T-helper 2 cell treated with Interferon-gamma antibody and Interleukin-4, amounts not matched to agents 5 μg/mL and 100 μg/mL, for 36 hours (primary cell): Measurements from ENCODE around the gene SYNGR4.

Experiments used
- DNase-seq: peaks from one replicate; pipeline ENCODE4 v3.0.0; 2021; ENCODE audit warnings: low spot score
- H3K27ac Mint-ChIP-seq: one replicate; pipeline ENCODE4 v1.8.0; 2021; ENCODE audit warnings: mild to moderate bottlenecking, mixed read lengths
- H3K27me3 Mint-ChIP-seq: one replicate; pipeline ENCODE4 v1.8.0; 2021; ENCODE audit warnings: low read depth, mixed read lengths
- H3K36me3 Mint-ChIP-seq: one replicate; pipeline ENCODE4 v1.8.0; 2021; ENCODE audit warnings: low read depth, mixed read lengths
- H3K4me1 Mint-ChIP-seq: one replicate; pipeline ENCODE4 v1.8.0; 2021; ENCODE audit warnings: low read depth, mixed read lengths
- H3K4me3 Mint-ChIP-seq: one replicate; pipeline ENCODE4 v1.8.0; 2022; ENCODE audit warnings: mild to moderate bottlenecking, moderate library complexity, mixed read lengths
- H3K9me3 Mint-ChIP-seq: one replicate; pipeline ENCODE4 v1.8.0; 2021; ENCODE audit warnings: mixed read lengths

Gene SYNGR4

DNA sequence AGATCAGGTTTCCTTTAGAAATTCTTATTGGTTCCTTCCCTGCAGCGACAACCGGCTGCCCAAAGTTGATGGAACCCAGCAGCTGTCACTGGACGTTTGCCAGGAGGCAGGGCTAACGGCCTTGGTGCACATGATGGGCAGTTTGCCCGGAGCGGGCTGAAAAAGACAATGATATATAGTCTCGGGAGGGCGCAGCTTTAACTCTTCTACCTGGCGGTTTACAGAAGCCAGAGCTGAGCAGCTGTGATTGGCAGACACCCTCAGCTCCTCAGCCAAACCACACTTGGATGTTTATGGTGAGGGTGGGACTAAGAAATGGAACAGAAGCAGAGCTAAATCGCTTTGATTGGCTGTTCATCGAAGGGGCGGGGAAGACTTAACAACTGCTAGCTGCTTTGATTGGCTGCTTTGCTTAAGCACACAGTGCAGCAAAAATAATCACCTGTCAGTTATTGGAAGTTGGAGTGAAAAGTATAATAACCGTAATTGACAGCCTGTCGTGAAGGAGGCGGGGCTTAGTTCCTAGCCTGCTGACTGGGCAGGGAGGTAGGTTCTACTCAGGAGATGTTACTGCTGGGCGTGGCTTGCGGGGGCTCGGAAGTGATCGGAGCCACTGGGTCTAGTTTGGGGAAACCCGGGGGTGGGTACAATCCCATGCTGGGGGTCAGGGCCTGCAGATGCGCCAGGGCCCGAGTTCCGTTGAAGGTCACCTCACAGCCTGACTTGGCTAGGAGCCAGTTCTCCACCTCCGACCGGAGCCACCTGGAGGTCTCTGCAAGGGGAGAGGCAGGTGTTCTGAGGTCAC is 31.3 kb upstream of the SYNGR4 start:
- Mint-ChIP-seq H3K36me3 (peaks cover 41% of the 10 kb centered on the region), H3K27me3 (no peaks in the 10 kb centered on the region), H3K4me1 (peaks cover 47% of the 10 kb centered on the region), H3K27ac (peak overlapping the region; percentile 94), H3K9me3 (peaks cover 3% of the 10 kb centered on the region), H3K4me3 (peak overlapping the region; percentile 92)
- peak; percentile 91 for DNase-seq

DNA sequence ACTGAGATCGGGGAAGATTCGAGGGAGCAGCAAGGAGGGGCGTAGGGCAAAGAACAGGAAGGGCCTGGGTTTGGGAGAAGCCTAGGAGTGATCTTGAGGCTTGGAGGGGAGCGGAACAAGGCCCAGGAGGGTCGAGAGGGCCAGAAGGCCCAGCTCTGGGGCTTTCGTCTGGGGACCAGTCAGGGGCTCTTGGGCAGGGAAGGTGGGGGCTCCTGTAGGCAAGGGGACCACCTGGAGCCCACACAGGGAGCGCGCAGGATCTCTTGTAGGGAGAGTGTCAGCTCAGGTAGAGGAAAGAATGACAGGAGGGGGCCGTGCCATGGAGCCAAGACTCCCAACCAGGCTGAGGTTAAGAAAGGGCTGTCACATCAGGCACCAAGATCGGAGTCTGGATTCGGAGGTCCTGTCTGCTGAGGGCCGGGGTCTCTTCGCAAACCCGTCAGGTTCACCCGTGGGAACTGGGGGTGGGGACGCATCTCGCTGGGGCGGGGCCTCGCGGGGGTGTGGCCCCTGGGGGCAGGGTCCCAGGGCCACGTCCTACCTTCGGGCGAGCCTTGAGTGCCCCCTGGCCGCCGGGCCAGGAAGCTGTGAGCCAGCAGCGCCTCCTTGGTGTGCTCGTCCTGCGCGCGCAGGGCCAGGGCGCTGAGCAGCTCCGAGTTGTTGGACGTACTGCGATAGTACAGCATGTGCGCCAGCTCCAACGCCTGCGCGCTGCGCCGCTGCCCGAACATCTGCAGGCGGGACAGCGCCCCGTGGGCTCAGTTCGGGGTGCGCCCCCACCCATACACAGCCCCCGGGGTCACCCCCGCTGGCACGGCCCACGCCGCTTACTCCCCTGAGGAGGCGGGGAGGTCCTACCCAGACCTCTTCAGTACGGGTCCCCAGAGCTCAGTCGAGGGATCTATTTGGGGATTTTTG is 30.4 kb upstream of the SYNGR4 start:
- Mint-ChIP-seq H3K4me3 (peak overlapping the region; percentile 92), H3K4me1 (peaks cover 44% of the 10 kb centered on the region)

DNA sequence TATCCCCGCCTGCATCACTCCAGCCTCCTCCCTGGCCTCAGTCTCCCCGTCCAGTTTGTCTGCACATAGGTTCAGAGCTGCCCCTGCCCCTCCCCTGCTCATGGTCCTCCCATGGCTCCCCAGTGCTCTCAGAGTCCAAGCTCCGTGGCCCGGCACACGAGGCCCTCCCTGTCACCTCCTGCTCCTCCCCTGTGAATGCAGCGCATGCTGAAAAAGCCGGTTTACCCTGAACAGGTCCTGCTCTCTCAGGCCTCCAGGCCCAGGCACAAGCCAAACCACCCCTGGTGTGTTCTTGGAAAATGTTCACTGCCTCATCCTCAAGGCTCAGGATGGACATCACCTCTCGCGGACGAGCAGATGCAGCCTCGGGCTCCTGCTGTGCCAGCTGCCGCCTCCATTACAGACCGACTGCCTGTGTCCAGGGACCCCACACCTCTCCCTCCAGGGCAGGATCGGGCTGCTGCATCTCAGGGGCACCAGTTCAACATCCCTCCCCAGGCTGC is 25.9 kb upstream of the SYNGR4 start:
- DNase-seq: no peak
- H3K36me3 Mint-ChIP-seq: peaks cover 2% of the 10 kb centered on the region
- H3K27me3 Mint-ChIP-seq: no peaks in the 10 kb centered on the region
- H3K9me3 Mint-ChIP-seq: no peaks in the 10 kb centered on the region
- H3K4me3 Mint-ChIP-seq: no peak overlapping the region
- peaks cover 9% of the 10 kb centered on the region for H3K4me1 Mint-ChIP-seq
- no peak overlapping the region for H3K27ac Mint-ChIP-seq

More for the DNA sequence above, 30.4 kb upstream of the SYNGR4 start:
- Mint-ChIP-seq H3K27ac (peak overlapping the region; percentile 94), H3K27me3 (no peaks in the 10 kb centered on the region), H3K36me3 (peaks cover 32% of the 10 kb centered on the region), H3K9me3 (no peaks in the 10 kb centered on the region)
- DNase-seq: peak; percentile 93

DNA sequence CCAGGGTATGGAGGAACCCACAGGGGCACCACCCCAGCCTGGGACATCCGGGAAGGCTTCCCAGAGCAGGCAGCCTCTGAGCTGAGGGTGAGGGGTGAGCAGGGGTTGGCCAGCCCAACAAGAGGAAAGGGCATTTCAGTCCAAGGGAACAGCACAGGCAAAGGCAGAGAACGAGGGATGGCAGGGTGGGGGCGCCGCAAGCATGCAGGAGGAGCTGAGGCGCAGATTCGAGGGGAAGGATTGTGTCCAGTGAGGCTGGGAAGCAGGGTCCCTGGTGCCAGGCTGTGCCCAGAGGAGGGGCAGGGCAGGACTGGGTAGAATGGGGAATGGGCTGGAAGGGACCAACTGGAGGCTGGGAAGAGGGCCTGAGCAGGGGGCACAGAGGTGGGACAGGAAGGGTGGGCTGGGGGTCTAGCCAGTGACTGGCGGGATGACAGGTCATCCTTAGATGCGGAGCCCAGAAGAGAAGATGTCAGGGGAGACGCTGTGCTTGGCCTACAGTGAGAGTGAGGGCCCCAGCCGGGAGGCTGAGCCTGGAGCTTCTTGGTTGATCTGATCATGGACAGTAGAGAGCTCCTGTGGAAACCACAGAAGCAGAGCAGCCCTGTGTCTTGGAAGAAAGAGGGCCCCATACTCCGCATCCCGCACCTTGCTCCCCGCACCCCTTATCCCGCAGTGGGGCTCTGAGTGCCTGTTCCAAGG is 25.2 kb upstream of the SYNGR4 start:
- H3K36me3 Mint-ChIP-seq: peaks cover 2% of the 10 kb centered on the region
- no peaks in the 10 kb centered on the region for H3K9me3 Mint-ChIP-seq
- no peak for DNase-seq
- no peaks in the 10 kb centered on the region for H3K27me3 Mint-ChIP-seq
- H3K4me1 Mint-ChIP-seq: peaks cover 8% of the 10 kb centered on the region
- H3K27ac Mint-ChIP-seq: no peak overlapping the region
- H3K4me3 Mint-ChIP-seq: no peak overlapping the region

DNA sequence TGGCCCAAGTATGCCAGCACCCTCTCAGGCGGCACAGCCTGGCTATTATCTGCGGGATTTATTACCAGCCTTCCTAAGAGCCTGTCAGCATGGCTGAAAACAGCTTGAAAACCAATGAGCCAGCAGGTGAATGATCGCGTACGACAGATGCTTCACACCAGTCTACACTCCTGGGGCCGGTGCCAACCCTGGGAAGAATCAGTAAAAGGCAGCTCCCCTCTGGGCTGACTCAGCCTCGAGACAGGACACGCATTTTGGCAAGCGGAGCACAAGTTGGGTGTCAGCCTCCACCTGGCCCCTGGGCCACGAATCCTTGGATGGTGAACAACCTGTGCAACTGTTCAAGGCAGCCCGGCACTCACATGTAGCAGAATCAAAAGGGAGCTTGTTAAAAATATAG is 23.2 kb upstream of the SYNGR4 start:
- H3K27ac Mint-ChIP-seq: no peak overlapping the region
- no peaks in the 10 kb centered on the region for H3K9me3 Mint-ChIP-seq
- H3K27me3 Mint-ChIP-seq: no peaks in the 10 kb centered on the region
- H3K36me3 Mint-ChIP-seq: peaks cover 2% of the 10 kb centered on the region
- DNase-seq: no peak
- H3K4me3 Mint-ChIP-seq: no peak overlapping the region
- no peaks in the 10 kb centered on the region for H3K4me1 Mint-ChIP-seq

DNA sequence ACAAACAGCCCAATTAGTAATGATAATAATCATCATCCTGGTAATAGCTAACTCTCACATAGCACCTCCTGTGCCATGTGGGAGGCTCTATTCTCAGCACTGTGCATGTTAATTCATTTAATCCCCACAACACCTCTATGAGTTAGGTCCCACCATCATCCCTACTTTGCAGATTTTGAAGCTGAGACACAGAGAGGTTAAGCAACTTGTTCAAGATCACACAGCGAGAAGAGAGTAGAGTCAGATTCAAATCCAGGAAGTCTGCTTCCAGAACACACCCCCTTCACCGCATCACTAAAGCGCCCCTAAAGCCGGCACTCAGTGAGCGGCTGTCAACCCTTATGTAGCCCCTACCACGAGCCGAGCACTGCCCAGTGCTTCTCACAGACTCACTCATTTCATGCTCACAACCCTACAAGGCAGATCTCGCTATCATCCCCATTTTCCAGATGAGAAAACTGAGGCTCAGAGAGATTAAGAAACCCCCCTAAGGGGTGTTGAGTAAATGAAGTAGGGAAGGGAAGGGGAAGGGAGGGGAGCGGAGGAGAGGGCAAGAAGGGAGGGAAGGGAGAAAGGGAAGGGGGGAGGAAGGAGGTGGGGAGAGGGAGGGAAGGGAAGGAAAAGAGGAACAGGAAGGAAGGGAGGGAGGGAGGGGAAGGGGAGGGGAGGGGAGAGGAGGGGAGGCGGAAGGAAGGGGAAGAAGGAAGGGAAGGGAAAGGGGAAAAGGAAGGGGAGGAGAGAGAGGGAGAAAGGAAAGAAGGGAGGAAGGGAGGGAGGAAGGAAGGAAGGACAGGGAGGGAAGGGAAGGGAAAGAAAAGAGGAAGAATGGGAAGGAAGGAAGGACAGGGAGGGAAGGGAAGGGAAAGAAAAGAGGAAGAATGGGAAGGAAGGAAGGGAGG is 22.4 kb upstream of the SYNGR4 start:
- H3K27ac Mint-ChIP-seq: no peak overlapping the region
- peaks cover 2% of the 10 kb centered on the region for H3K36me3 Mint-ChIP-seq
- H3K9me3 Mint-ChIP-seq: no peaks in the 10 kb centered on the region
- no peak for DNase-seq
- H3K4me1 Mint-ChIP-seq: no peaks in the 10 kb centered on the region
- H3K27me3 Mint-ChIP-seq: no peaks in the 10 kb centered on the region
- no peak overlapping the region for H3K4me3 Mint-ChIP-seq

DNA sequence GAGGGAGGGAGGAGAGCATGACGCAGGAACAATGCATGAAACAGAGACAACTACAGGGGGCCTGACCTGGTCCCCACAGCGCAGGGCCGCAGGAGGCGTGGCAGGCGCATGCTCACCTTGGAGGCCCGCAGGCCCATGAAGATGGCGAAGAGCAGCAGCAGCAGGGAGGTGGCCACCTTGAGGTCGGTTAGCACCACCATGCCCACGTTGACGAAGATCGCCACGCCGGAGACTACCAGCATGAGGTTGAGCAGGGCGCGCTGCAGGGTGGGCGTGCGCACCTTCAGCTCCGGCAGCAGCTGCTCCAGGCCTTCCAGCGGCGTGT is 21.8 kb upstream of the SYNGR4 start:
- DNase-seq: no peak
- no peaks in the 10 kb centered on the region for H3K27me3 Mint-ChIP-seq
- peaks cover 2% of the 10 kb centered on the region for H3K36me3 Mint-ChIP-seq
- H3K9me3 Mint-ChIP-seq: no peaks in the 10 kb centered on the region
- H3K27ac Mint-ChIP-seq: no peak overlapping the region
- H3K4me3 Mint-ChIP-seq: no peak overlapping the region
- no peaks in the 10 kb centered on the region for H3K4me1 Mint-ChIP-seq

DNA sequence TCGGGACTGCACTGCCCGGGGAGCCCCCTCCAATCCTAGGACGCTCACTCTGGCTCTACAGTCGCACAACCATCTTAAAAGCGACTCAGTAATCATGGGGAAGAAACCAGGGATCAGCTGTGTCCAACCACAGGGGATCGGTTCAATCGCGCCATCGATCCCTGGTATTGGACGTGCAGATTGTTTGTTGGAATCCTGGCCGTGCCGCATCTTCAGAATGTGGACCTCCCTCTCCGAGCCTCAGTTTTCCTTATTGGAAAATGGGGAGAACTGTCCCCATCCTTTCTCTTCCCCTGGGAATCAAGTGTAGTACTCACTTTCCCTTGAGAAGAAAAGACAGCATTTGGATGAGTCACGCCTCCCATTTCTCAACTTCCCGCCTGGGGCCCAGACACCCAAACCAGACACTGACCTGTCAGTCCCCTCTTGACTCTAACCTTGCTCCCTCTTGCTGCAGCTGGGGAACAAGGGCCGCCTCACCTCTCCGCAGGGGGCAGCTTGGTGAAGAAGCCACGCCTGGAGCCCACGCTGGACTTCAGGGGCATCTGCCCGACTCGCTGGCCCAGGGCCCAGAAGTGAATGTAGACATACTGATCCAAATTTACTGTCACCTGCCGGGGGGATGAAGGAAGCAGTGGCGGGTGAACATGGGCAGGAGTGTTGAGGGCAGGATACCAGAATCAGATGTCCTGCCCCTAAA is 21.2 kb upstream of the SYNGR4 start:
- no peak overlapping the region for H3K4me3 Mint-ChIP-seq
- H3K9me3 Mint-ChIP-seq: no peaks in the 10 kb centered on the region
- no peaks in the 10 kb centered on the region for H3K27me3 Mint-ChIP-seq
- peaks cover 2% of the 10 kb centered on the region for H3K36me3 Mint-ChIP-seq
- H3K4me1 Mint-ChIP-seq: no peaks in the 10 kb centered on the region
- H3K27ac Mint-ChIP-seq: no peak overlapping the region
- no peak for DNase-seq

DNA sequence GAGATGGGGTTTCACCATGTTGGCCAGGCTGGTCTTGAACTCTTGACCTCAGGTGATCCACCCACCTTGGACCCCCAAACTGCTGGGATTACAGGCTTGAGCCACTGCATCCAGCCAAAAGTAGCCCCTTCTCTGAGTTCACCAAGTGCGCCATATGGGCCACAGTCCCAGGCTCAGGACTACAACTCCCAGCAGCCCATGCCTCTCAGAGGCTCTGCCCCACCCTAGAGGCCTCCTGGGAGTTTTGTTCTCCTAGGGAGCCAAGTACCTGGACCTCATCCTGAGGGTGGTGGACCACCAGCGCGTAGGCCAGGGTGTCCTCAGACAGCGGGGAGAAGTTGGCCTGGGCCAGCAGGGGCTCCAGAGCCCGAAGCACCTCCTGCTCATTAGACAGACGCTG is 19.3 kb upstream of the SYNGR4 start:
- Mint-ChIP-seq H3K36me3 (peaks cover 5% of the 10 kb centered on the region), H3K27ac (no peak overlapping the region), H3K4me1 (no peaks in the 10 kb centered on the region), H3K9me3 (no peaks in the 10 kb centered on the region), H3K27me3 (no peaks in the 10 kb centered on the region), H3K4me3 (no peak overlapping the region)
- DNase-seq: no peak

DNA sequence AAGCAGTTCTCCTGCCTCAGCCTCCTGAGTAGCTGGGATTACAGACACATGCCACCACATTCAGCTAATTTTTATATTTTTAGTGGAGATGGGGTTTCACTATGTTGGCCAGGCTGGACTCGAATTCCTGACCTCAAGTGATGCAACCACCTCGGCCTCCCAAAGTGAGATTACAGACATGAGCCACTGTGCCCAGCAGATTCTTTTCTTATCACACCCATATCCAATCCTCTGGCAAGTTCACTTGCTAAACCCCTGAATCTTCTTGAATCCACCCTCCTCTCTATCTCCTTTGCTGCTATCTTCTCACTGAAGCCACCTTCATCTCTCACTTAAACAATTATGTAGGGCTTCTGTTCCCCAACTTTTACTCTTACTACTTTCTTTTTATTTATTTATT is 18.0 kb upstream of the SYNGR4 start:
- peaks cover 2% of the 10 kb centered on the region for H3K4me1 Mint-ChIP-seq
- no peaks in the 10 kb centered on the region for H3K27me3 Mint-ChIP-seq
- H3K9me3 Mint-ChIP-seq: no peaks in the 10 kb centered on the region
- peaks cover 5% of the 10 kb centered on the region for H3K36me3 Mint-ChIP-seq
- H3K27ac Mint-ChIP-seq: no peak overlapping the region
- no peak overlapping the region for H3K4me3 Mint-ChIP-seq
- no peak for DNase-seq

DNA sequence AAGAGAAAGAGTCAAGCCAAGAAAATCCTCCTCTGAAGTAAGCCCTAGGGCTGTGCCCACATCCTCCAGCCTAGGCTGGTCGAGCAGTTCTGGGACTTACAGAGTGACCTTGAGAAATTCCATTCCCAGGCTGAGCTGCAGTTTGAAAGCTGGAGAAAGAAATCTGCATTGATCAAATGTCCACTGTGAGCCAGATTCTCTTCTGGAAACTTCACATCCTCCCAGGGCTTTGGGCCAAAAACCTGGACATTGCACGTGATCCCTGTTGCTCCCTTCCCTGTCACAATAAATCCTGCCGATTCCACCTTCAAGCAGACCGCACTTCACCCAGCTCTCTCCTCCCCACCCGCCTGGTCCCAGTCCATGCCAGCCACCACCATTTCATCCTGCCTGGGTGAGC is 16.1 kb upstream of the SYNGR4 start:
- Mint-ChIP-seq H3K27ac (no peak overlapping the region), H3K36me3 (peaks cover 3% of the 10 kb centered on the region), H3K4me1 (peaks cover 2% of the 10 kb centered on the region), H3K4me3 (no peak overlapping the region), H3K9me3 (no peaks in the 10 kb centered on the region), H3K27me3 (no peaks in the 10 kb centered on the region)
- no peak for DNase-seq

DNA sequence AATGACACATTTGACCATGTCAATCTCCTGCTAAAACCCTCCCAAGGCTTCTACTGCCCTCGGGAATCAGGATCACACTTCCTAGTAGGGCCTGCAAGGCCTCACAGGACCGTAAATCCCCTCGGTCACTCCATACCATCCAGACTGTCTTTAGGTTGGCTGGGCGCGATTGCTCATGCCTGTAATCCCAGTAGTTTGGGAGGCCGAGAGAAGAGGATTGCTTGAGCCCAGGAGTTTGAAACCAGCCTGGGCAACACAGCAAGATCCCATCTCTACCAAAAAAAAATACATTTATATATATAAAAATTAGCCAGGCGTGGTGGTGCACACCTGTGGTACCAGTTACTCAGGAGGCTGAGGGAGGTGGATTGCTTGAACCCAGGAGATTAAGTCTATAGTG is 15.4 kb upstream of the SYNGR4 start:
- H3K36me3 Mint-ChIP-seq: peaks cover 3% of the 10 kb centered on the region
- no peak for DNase-seq
- no peak overlapping the region for H3K27ac Mint-ChIP-seq
- peaks cover 4% of the 10 kb centered on the region for H3K4me1 Mint-ChIP-seq
- no peak overlapping the region for H3K4me3 Mint-ChIP-seq
- no peaks in the 10 kb centered on the region for H3K9me3 Mint-ChIP-seq
- H3K27me3 Mint-ChIP-seq: no peaks in the 10 kb centered on the region

DNA sequence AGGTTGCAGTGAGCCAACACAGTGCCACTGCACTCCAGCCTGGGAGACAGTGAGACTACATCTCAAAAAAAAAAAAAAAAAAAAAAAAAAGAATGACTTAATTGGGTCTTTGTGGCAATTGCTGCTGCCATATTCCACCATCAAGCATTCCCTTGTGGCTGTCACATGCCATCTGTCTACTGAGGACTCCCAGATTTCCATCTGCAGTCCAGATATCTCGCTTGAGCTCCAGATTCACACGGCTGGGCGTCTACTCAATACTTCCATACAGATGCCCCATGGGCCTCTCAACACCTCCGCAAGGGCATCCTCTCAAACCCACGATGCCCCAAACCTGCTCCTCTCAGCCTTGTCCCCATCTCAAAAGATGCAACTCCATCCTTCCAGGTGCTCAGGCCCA is 13.3 kb upstream of the SYNGR4 start:
- Mint-ChIP-seq H3K27ac (no peak overlapping the region), H3K4me3 (no peak overlapping the region), H3K4me1 (peaks cover 4% of the 10 kb centered on the region), H3K36me3 (peaks cover 3% of the 10 kb centered on the region), H3K27me3 (no peaks in the 10 kb centered on the region), H3K9me3 (no peaks in the 10 kb centered on the region)
- no peak for DNase-seq
